Activated CD8-positive, alpha-beta T cell treated with anti-CD3 and anti-CD28 coated beads for 36 hours (primary cell): ENCODE results near the gene PI4KA. TPM values are rescaled to one million over a fixed set of nuclear protein-coding genes. Genes with fewer than 3 reads are reported as not detected.
"Not testable (repeated sequence)": the region's sequence is repeated elsewhere in the genome, so short reads cannot be mapped to it uniquely, and the experiment has no call there.

Source experiments
- ATAC-seq: fragments of 200-7000 bp; cut with Tn5 transposase; one replicate; pipeline ENCODE4 v1.10.0; 2021; ENCODE audit warnings: mild to moderate bottlenecking, moderate library complexity
- CTCF ChIA-PET: fragments of 350-600 bp; sonication (Branson Sonifier 250); formaldehyde crosslinking; loops from one replicate; lab custom pipeline; 2021; ENCODE audit warnings: antibody characterized with exemption; lab: Charles Lee
- POLR2A ChIA-PET: fragments of 350-600 bp; sonication (Branson Sonifier 250); formaldehyde crosslinking; loops from one replicate; lab custom pipeline; 2021; ENCODE audit warnings: antibody characterized with exemption; lab: Charles Lee
- DNase-seq: peaks from one replicate; pipeline ENCODE4 v3.0.0-alpha.2; 2020
- H3K27ac Mint-ChIP-seq: one replicate; pipeline ENCODE4 v1.8.0; 2021; ENCODE audit warnings: mild to moderate bottlenecking, mixed read lengths
- H3K27me3 Mint-ChIP-seq: one replicate; pipeline ENCODE4 v1.8.0; 2021; ENCODE audit warnings: mixed read lengths
- H3K36me3 Mint-ChIP-seq: one replicate; pipeline ENCODE4 v1.8.0; 2021; ENCODE audit warnings: low read depth, mixed read lengths
- H3K4me1 Mint-ChIP-seq: one replicate; pipeline ENCODE4 v1.8.0; 2021; ENCODE audit warnings: low read depth, mixed read lengths
- H3K4me3 Mint-ChIP-seq: one replicate; pipeline ENCODE4 v1.8.0; 2021; ENCODE audit warnings: mild to moderate bottlenecking, moderate library complexity, mixed read lengths
- H3K9me3 Mint-ChIP-seq: one replicate; pipeline ENCODE4 v1.8.0; 2021; ENCODE audit warnings: mixed read lengths
- CTCF ChIP-seq: fragments of 200-600 bp; IDR thresholded peaks from one replicate; pipeline ENCODE4 v1.8.0; 2022; ENCODE audit warnings: antibody characterized with exemption, mild to moderate bottlenecking
- intact Hi-C: fragments of 100-400 bp; cut with micrococcal nuclease; formaldehyde crosslinking; loops from one replicate; pipeline ENCODE4 v1.10.0; 2022
- total RNA-seq, 2 experiments: library from RNA; stranded (reverse); gene quantifications; one replicate each; pipeline ENCODE4 v1.2.3, GENCODE V29; 2021

PI4KA gene
- total RNA-seq, 2 experiments from 2014 or later: 63.9 to 64.1 TPM

- intact Hi-C loops: no loop called here
- no peak overlapping the region for H3K27ac Mint-ChIP-seq
- H3K27me3 Mint-ChIP-seq: peaks cover 10% of the 10 kb centered on the region
- no peak overlapping the region for H3K4me3 Mint-ChIP-seq
- no peak for TF ChIP-seq CTCF
- DNase-seq (no peak), ATAC-seq (no peak)
- H3K9me3 Mint-ChIP-seq: peaks cover 6% of the 10 kb centered on the region
- ChIA-PET CTCF (interaction anchor here (0.7 to 1.2 kb wide), 3 partner anchors 12 to 92 kb away, joined by 3 to 4 read pairs (median 3); no protein-coding TSS in a partner anchor), POLR2A (interaction anchor here (0.6 to 0.7 kb wide), 2 partner anchors 36 to 83 kb away, joined by 3 read pairs; no protein-coding TSS in a partner anchor)
- no peaks in the 10 kb centered on the region for H3K36me3 Mint-ChIP-seq
- no peaks in the 10 kb centered on the region for H3K4me1 Mint-ChIP-seq
Observed at GRCh38 chr22:20663137-20663828, 195.3 kb downstream of the PI4KA start.

GRCh38 chr22:20662524-20663036, 196.0 kb downstream of the PI4KA start:
- H3K27ac Mint-ChIP-seq, ATAC-seq, H3K36me3 Mint-ChIP-seq, intact Hi-C loops, H3K4me1 Mint-ChIP-seq, H3K9me3 Mint-ChIP-seq, H3K4me3 Mint-ChIP-seq, POLR2A ChIA-PET, DNase-seq: not testable (repeated sequence)
- peaks cover 14% of the 10 kb centered on the region for H3K27me3 Mint-ChIP-seq
- CTCF ChIA-PET: interaction anchor here (0.7 to 1.2 kb wide), 3 partner anchors 11 to 91 kb away, joined by 3 to 4 read pairs (median 3); no protein-coding TSS in a partner anchor

- H3K9me3 Mint-ChIP-seq: peaks cover 6% of the 10 kb centered on the region
Observed at GRCh38 chr22:20661473-20661872, 197.1 kb downstream of the PI4KA start.

GRCh38 chr22:20660441-20661054, 198.1 kb downstream of the PI4KA start:
- Mint-ChIP-seq H3K9me3 (peaks cover 6% of the 10 kb centered on the region), H3K36me3 (no peaks in the 10 kb centered on the region), H3K27me3 (peaks cover 14% of the 10 kb centered on the region), H3K4me1 (no peaks in the 10 kb centered on the region), H3K4me3 (no peak overlapping the region), H3K27ac (no peak overlapping the region)
- intact Hi-C loops: no loop called here
- CTCF ChIA-PET: no interaction called here
- POLR2A ChIA-PET: no interaction called here
- no peak for ATAC-seq
- no peak for TF ChIP-seq CTCF
- no peak for DNase-seq

More at GRCh38 chr22:20661473-20661872, 197.1 kb downstream of the PI4KA start:
- no peak for TF ChIP-seq CTCF
- intact Hi-C loops: no loop called here
- POLR2A ChIA-PET: no interaction called here
- H3K4me1 Mint-ChIP-seq: no peaks in the 10 kb centered on the region
- CTCF ChIA-PET: no interaction called here
- H3K27ac Mint-ChIP-seq: no peak overlapping the region
- H3K27me3 Mint-ChIP-seq: peaks cover 14% of the 10 kb centered on the region
- no peaks in the 10 kb centered on the region for H3K36me3 Mint-ChIP-seq
- ATAC-seq: no peak
- DNase-seq: no peak
- no peak overlapping the region for H3K4me3 Mint-ChIP-seq

- ChIA-PET POLR2A (interaction anchor here (1.0 kb wide), 1 partner anchor 151 kb away, joined by 3 read pairs; no protein-coding TSS in a partner anchor), CTCF (no interaction called here)
- H3K4me3 Mint-ChIP-seq: no peak overlapping the region
- TF ChIP-seq CTCF: no peak
- H3K4me1 Mint-ChIP-seq: no peaks in the 10 kb centered on the region
- H3K27me3 Mint-ChIP-seq: peaks cover 14% of the 10 kb centered on the region
- H3K9me3 Mint-ChIP-seq: peaks cover 6% of the 10 kb centered on the region
- no peaks in the 10 kb centered on the region for H3K36me3 Mint-ChIP-seq
- DNase-seq: no peak
- intact Hi-C loops: no loop called here
- H3K27ac Mint-ChIP-seq: no peak overlapping the region
- no peak for ATAC-seq
Observed at GRCh38 chr22:20659920-20660319, 198.7 kb downstream of the PI4KA start.
